Esophagus squamous epithelium (tissue), 5 donors: ENCODE measurements around the gene MAD1L1. TPM values are rescaled to one million over a fixed set of nuclear protein-coding genes. Genes with fewer than 3 reads are reported as not detected.

ENCODE experiments used
- DNase-seq: peaks from one replicate; lab custom pipeline; 2025; lab: John Stamatoyannopoulos, UW
- H3K27ac ChIP-seq, 4 donors: fragments of 200-600 bp; sonication (generic); one replicate each; pipeline ENCODE4 v1.5.1; 2016 to 2019; ENCODE audit warnings: mild to moderate bottlenecking in 1 of 4
- H3K27me3 ChIP-seq, 4 donors: fragments of 200-600 bp; sonication (generic); 1 replicate in 3 of 4; 2 replicates in 1 of 4; pipeline versions ENCODE4 v1.5.1 to v1.6.0; 2017 to 2021; ENCODE audit warnings: antibody characterized with exemption in 1 of 4
- H3K36me3 ChIP-seq, 3 donors: fragments of 200-600 bp; sonication (generic); one replicate each; pipeline ENCODE4 v1.5.1; 2016 to 2019
- H3K4me1 ChIP-seq, 3 donors: fragments of 200-600 bp; sonication (generic); one replicate each; pipeline ENCODE4 v1.5.1; 2017 to 2019
- H3K4me3 ChIP-seq, 4 donors: fragments of 200-600 bp; sonication (generic); 1 replicate in 3 of 4; 2 replicates in 1 of 4; pipeline ENCODE4 v1.5.1; 2016 to 2019; ENCODE audit warnings: mild to moderate bottlenecking in 2 of 4, moderate library complexity in 1 of 4
- H3K9me3 ChIP-seq, 3 donors: fragments of 200-600 bp; sonication (generic); one replicate each; pipeline ENCODE4 v1.5.1; 2016 to 2019
- CTCF ChIP-seq, 6 experiments: fragments of 450-650 bp in 4 of 6; fragments of 200-600 bp in 2 of 6; sonication (generic) in 2 of 6; IDR thresholded peaks; one replicate each; pipeline ENCODE4 v1.5.1; 2016 to 2019; ENCODE audit warnings: antibody characterized with exemption in 6 of 6, mild to moderate bottlenecking in 4 of 6, moderate library complexity in 4 of 6
- POLR2A ChIP-seq, 4 donors: fragments of 450-650 bp; IDR thresholded peaks; one replicate each; pipeline ENCODE4 v1.6.1; 2017; ENCODE audit warnings: antibody characterized with exemption in 4 of 4, mild to moderate bottlenecking in 4 of 4, moderate library complexity in 3 of 4
- WGBS, 2 donors: methylation state at CpG; one replicate each; pipeline ENCODE4 v1.1.5; 2018; 5-methylcytosine and 5-hydroxymethylcytosine counted together
- intact Hi-C: fragments of 100-400 bp; cut with DNase I; formaldehyde crosslinking; loops from one replicate; pipeline ENCODE4 v1.15.0; 2022
- total RNA-seq, 4 donors: library from RNA; depleted of rRNA; stranded (reverse); fragments of >200 nt; gene quantifications; one replicate each; pipeline ENCODE4 v1.1.0, GENCODE V29; 2016
- donor health status: DM: yes; HTN: yes; CAD: no.

MAD1L1 gene
- total RNA-seq, 4 donors from 2014 or later = 16.6 to 40.4 (median 30.2) TPM

- H3K4me1 ChIP-seq = peaks cover 0 to 6% (median 0%) of the 10 kb centered on the region in 3 donors
These were observed 189.3 kb downstream of the MAD1L1 start for GRCh38 chr7:2043316-2044039.

GRCh38 chr7:2042650-2043049, 190.1 kb downstream of the MAD1L1 start:
- Histone ChIP-seq H3K27me3 (no peaks in the 10 kb centered on the region), H3K36me3 (peaks cover 0 to 21% (median 0%) of the 10 kb centered on the region in 3 donors), H3K4me3 (no peak overlapping the region), H3K9me3 (no peaks in the 10 kb centered on the region), H3K27ac (no peak overlapping the region), H3K4me1 (peaks cover 0 to 12% (median 4%) of the 10 kb centered on the region in 3 donors)
- no peak for DNase-seq
- TF ChIP-seq POLR2A (IDR thresholded peaks at IDR 0.05) (no peak), CTCF (IDR thresholded peaks at IDR 0.05) (no peak)
- intact Hi-C loops = no loop called here
- WGBS, 2 donors = 89 to 94% methylated on average over 7 to 13 of the region's 15 CpGs

More at GRCh38 chr7:2043316-2044039, 189.3 kb downstream of the MAD1L1 start:
- H3K27me3 ChIP-seq = no peaks in the 10 kb centered on the region
- H3K36me3 ChIP-seq = peaks cover 0 to 21% (median 0%) of the 10 kb centered on the region in 3 donors
- no peak overlapping the region for H3K4me3 ChIP-seq
- 98 to 100% methylated on average over 6 to 9 of the region's 32 CpGs for WGBS, 2 donors
- H3K27ac ChIP-seq = no peak overlapping the region
- intact Hi-C loops = no loop called here
- TF ChIP-seq POLR2A (IDR thresholded peaks at IDR 0.05) = no peak
- no peak for TF ChIP-seq CTCF (IDR thresholded peaks at IDR 0.05)
- no peak for DNase-seq
- no peaks in the 10 kb centered on the region for H3K9me3 ChIP-seq

GRCh38 chr7:2041496-2042367, 191.0 kb downstream of the MAD1L1 start:
- DNase-seq = no peak
- intact Hi-C loops = no loop called here

GRCh38 chr7:2040893-2041270, 191.9 kb downstream of the MAD1L1 start:
- H3K27me3 ChIP-seq = no peaks in the 10 kb centered on the region
- 89 to 90% methylated on average over 3 to 5 of the region's 6 CpGs for WGBS, 2 donors
- H3K4me3 ChIP-seq = no peak overlapping the region
- no peak for DNase-seq
- no peaks in the 10 kb centered on the region for H3K9me3 ChIP-seq
- H3K36me3 ChIP-seq = peaks cover 0 to 21% (median 0%) of the 10 kb centered on the region in 3 donors
- peaks cover 4 to 23% (median 5%) of the 10 kb centered on the region in 3 donors for H3K4me1 ChIP-seq
- intact Hi-C loops = no loop called here
- H3K27ac ChIP-seq = no peak overlapping the region
- no peak for TF ChIP-seq CTCF (IDR thresholded peaks at IDR 0.05)
- no peak for TF ChIP-seq POLR2A (IDR thresholded peaks at IDR 0.05)

More at GRCh38 chr7:2041496-2042367, 191.0 kb downstream of the MAD1L1 start:
- Histone ChIP-seq H3K9me3 (no peaks in the 10 kb centered on the region), H3K27ac (no peak overlapping the region), H3K36me3 (peaks cover 0 to 21% (median 0%) of the 10 kb centered on the region in 3 donors), H3K4me3 (no peak overlapping the region), H3K27me3 (no peaks in the 10 kb centered on the region), H3K4me1 (peaks cover 4 to 21% (median 5%) of the 10 kb centered on the region in 3 donors)
- TF ChIP-seq POLR2A (IDR thresholded peaks at IDR 0.05) = no peak
- WGBS, 2 donors = 92 to 97% methylated on average over 23 to 26 of the region's 26 CpGs

GRCh38 chr7:2040201-2040892, 192.4 kb downstream of the MAD1L1 start:
- peaks cover 0 to 21% (median 0%) of the 10 kb centered on the region in 3 donors for H3K36me3 ChIP-seq
- H3K9me3 ChIP-seq = no peaks in the 10 kb centered on the region
- no peaks in the 10 kb centered on the region for H3K27me3 ChIP-seq
- TF ChIP-seq CTCF (IDR thresholded peaks at IDR 0.05) (no peak), POLR2A (IDR thresholded peaks at IDR 0.05) (no peak)
- no peak overlapping the region for H3K27ac ChIP-seq
- peaks cover 4 to 23% (median 5%) of the 10 kb centered on the region in 3 donors for H3K4me1 ChIP-seq
- intact Hi-C loops = no loop called here
- H3K4me3 ChIP-seq = no peak overlapping the region
- DNase-seq = no peak
- 94 to 96% methylated on average over 20 to 21 of the region's 22 CpGs for WGBS, 2 donors
